DMS153 treated with DMSO at 0.1 percent for 48 hours (cell line): ENCODE data around the gene RGPD8.
A peak's percentile ranks its signal among the peaks of the same experiment; 100 is the strongest.
"Not testable (repeated sequence)": the region's sequence is repeated elsewhere in the genome, so short reads cannot be mapped to it uniquely, and the experiment has no call there.

Experiments
- DNase-seq: peaks from one replicate; lab custom pipeline; 2025; ENCODE audit not compliant: unreplicated experiment; lab: John Stamatoyannopoulos, UW

RGPD8 gene

DNA sequence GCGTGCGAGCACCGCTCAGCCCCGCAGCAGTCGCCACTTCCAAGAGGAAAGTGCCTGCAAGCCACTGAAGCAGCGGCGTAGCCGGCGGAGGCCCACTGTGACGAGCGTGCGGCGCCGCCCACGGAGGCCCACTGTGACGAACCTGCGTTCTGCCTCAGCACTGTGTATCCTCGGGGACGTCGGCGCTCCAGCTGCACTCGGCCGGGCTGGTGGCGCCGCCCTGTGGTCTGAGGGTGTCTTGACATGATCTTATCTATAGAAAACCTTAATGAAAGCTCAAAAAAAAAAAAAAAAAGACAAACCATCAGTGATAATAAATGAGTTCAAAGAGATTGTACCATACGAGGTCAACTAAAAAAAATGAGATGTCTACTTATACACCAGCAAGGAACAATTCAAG lies at the start of gene RGPD8:
Gene RGPD8 (minus strand): TSS at position 166 of the 400 bp plus-strand sequence. CDS start 192 bp downstream, outside the sequence.
- not testable (repeated sequence) for DNase-seq

DNA sequence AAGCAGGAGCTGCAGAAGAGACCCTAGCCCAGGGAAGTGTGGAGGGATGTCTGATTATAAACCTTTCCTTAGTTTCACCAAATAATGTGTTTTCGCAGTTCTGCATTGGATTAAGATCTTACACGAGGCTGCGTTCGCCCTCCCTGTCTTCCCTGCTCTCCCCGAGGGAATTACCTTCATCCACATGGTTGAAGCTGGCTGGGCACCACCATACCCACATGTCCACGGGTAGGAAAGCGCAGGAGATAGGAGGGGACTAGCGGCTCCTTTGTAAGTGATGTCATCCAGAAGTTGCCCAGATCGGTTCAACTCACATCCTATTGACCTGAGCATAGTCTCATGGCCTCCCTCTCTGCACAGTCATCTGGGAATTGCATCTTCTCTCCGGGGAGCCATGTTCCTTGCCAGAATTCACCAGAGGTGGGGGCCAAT lies 49.6 kb upstream of the RGPD8 start:
- DNase-seq = peak; percentile 15

DNA sequence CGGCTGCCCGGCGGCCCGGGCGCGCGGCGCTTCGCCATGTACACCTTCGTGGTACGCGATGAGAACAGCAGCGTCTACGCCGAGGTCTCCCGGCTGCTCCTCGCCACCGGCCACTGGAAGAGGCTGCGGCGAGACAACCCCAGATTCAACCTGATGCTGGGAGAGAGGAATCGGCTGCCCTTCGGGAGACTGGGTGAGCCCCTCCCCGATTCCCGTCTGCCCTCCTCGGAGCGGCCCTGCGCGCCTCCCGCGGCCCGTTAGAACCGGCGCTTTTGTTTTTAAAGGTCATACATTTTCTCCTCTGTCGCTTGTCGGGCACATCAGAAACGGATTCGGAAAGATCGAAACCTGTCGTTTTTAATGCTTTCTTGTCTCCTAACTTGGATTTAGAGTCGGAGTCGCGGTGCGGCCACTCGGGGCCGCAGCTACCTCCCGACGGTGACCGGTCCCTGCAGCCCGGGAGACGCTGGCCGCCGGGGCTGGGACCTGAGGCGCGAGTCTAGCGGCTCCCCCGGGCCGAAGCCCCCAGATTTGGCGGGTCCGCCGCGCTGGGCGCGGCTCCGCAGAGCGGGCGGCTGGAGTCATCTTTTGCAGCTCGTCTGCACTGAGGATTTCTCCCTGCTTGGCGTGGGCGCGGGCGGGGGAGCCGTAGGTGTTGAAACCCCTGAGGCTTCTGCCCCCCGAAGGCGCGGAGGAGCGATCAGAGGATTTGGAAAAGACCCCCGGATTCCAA lies 49.0 kb upstream of the RGPD8 start:
- peak; percentile 54 for DNase-seq

DNA sequence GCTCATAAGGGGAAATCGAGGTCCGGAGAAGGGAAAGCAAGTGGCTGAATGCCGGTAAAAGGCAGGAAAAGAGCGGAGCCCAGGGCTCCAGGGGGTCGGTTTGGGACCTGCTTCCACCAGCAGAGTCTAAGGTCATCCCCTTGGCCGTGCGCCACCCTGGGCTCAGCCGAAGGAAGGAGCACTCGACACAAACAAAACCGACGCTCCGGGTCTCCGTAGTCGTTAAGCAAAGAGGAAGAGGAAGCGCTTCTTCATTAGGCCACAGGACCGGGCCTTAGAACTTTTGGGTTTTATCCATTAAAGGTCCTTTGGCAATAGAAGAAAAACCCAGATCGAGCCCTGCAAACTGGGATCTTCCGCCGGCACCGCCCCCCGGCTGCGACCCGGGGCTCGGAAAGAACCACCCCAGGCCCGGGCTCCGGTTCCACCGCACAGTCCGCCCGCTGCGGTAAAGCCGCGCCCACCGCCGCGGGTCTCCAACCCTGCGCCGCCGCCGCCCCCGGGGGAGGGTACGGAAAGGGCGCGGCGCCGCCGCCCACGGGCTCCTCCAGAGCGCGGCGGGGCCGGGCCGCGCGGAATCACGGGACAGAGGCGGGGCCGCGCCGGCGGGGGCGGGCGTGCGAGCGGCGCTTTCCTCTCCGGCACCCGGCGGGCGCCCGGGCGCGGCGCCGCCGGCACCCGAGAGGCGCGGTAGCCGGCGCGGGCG lies 48.2 kb upstream of the RGPD8 start, which contains the start of gene TTL:
Gene TTL (plus strand): TSS at position 629 of the 706 bp plus-strand sequence. CDS start 189 bp downstream, outside the sequence.
- DNase-seq = peak; percentile 43

DNA sequence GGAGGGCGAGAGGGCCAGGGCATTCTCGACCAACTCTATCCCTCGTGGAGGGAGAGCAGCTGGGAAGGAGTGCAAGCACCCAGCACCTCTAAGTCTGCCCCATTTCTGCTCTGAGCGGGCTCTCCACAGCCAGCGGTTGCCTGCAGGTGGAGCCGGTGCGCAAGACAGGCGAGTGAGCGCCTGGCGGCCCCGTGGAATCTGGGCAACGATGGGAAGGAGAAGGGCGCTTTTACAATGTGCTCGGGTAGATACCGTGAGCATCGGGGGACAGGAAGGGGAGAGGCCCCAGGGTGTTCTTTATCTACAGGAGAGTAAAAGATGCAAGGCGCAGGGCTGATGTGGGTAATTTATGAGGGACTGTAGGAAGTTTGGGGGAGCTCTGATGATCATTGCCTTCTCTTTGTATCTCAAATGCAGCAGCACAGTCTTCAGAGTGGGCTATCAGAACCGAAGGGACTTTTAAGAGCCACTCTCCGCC lies 47.6 kb upstream of the RGPD8 start:
- peak; percentile 61 for DNase-seq

DNA sequence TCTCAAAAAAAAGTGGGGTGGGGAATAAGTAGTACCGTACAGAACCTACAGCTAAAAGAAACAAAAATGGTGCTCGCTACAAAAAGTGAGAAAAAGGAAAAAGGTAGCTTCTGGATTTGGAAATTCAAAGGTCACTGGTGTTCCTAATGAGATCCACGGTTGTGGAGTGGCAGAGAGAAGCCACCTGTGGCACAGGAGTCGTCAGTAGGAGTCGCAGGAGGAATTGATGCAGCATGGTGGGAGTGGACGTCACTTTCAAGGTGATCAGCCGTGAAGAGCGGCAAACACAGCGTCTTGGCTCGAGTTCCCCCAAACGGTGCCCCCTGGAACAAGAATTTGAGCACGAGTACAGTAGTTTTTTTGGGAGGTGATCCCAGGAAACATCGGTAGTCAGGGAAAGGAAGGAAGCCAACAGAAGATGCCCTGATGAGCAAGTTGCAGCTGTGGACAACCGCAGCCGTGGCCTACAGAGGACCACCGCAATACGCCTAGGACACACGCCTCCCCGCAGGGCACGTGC lies 47.1 kb upstream of the RGPD8 start:
- no peak for DNase-seq

DNA sequence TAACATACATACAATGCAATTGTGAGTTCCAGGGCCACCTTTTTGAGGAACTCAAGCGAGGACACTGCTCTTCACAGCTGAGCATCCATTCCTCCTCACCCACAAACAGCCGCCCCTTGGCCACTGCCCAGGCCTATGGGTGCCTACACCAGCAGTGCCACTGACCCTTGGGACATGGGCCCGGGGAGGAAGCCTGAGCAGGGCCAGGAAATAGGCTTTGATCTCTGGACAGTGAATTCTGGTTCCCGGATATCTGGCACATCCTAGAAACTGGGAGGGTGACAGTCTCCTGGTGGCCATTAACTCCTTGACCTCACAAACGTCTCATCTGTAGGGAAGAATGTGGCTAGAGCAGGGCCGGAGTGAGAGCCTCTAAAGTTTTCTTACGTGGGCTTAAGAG lies 43.0 kb upstream of the RGPD8 start:
- DNase-seq = no peak

DNA sequence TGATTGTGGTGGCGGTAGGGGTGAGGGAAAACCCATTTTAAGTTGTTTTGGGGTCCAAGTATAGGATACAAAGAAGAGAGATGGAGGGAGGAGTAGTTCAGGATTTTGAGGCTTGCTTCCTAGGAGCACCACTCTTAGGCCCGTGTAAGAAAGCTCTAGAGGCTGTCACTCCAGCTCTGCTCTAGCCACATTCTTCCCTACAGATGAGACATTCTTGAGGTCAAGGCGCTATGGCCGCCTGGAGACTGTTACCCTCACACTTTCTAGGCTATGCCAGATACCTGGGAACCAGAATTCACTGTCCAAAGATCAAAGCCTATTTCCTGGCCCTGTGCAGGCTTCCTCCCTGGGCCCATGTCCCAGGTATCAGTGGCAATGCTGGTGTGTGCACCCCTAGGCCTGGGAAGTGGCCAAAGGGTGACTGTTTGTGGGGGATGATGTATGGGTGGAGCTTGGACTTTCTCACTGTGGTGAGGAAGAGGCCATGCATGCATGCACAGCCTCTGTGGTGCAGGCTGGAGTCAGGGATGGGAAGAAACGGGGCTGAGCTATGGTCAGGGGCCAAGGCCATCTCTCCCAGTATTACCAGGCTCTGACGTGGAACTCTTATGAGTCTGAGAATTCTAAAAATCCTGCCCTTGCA lies 41.5 kb upstream of the RGPD8 start:
- DNase-seq = no peak

DNA sequence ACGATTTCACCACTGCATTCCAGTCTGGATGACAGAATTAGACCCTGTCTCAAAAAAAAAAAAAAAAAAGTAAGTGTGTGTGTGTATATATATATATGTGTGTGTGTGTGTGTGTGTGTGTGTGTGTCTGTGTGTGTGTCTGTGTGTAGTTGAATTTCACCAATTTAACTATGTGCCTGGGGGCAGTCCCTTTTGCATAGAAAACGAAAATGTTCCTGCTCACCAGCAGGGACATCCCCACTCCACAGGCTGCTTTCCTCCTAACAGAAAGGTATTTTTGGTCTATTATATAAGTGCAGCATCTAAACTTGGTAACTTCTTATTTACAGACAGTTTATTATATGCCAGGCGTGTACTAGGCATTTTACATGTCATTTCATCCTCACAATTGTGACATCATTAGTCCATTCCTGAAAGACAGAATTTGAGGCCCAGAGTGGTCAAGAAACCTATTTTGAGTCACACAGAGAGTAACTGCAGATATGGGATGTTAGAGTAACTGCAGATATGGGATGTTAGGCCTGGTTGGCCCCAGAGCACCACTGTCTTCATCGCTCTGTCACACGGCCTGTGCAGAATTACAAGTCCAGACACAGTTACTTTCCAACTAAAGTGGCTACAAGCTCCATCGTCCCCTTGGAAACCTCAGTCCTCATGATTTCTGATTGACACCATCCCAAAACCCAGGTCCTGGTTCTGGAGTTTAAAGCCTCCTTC lies 39.3 kb upstream of the RGPD8 start:
- DNase-seq = no peak

DNA sequence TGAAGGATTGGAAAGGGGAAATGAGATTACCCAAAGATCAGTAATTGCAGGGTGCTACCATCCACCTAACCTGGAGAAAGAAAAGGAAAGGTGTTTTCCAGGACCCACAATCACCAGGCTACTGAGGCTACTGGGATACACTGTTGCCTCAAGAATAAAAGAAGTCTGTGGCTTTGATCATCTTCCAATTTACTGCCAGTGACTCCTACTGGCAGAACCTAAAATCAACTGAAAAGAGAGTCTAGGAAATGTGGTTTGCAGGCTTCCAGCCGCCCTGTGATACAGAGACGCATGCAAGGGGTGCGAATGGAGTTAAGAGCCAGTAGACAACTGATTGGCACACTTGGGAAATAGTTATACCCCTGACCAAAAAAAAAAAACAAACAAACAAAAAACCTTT lies 31.9 kb upstream of the RGPD8 start:
- no peak for DNase-seq

DNA sequence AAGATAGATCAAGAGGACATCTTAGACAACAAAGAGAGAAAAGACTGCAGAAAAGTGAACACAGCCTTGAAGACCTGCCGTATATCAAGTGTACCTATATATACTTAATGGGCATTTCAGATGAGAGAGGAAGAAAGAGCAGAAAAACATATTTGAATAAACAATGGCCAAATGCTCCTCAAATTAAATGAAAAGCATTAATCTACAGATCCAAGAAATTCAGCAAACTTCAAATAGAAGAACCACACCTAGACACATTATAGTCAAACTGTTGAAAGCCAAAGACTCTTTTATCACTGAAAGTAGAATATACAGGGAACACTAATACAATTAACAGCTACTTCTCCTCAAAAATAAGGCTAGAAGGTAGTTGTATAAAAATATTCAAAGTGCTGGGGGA lies 29.8 kb upstream of the RGPD8 start:
- no peak for DNase-seq

DNA sequence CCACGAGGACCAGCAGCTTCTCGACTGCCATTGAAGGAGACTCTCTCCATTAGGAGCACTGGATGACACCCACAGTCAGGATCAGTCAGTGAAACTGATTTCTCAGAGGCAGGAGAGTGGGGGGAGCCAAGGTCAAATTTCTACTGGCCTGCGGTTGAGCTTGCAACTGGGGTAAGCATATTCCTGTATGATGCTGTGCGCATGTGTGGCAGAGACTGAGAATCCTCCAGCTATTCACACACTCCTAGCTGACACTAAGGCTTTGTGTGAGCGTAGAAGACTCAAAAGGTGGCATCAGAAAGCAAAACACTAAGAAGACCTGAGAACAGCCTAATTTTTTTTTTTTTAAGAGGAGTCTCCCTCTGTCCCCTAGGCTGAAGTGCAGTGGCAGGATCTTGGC lies 28.7 kb upstream of the RGPD8 start:
- no peak for DNase-seq

DNA sequence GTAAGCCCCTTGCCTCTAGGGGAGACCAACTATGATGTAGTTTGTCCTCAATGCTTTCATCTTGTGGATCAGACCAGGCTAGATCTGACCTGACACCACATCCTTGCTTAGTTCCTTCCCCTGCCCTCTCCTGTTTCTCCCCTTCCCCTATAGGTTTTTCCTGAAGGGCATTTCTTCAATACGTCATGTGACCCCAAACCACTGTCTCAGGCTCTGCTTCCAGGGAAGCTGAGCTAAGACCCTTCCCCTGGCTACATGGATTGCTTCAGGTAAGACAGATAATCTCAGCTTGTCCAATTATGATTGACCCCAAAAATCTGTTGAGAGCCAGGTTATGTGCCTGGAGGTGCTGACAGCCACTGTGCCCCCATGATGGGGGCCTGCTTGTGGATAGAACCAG lies 25.9 kb upstream of the RGPD8 start:
- no peak for DNase-seq

DNA sequence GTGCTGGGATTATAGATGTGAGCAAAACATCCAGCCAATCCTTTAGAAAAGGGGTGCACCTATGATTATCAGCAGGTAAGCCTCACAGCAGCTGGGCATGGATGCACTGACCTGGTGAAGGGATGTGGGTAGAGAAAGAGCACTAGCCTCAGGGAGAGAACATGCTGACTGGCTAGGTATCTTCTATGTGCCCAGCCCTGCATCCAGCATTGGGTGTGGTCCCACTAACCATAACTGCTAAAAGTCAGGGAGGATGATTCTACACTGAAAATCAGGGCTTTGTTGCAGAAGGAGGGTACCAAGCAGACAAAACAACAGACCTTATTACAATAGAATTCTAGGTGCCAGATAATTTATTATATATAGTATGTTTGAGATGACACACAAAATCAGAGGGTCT lies 21.1 kb upstream of the RGPD8 start:
- no peak for DNase-seq

DNA sequence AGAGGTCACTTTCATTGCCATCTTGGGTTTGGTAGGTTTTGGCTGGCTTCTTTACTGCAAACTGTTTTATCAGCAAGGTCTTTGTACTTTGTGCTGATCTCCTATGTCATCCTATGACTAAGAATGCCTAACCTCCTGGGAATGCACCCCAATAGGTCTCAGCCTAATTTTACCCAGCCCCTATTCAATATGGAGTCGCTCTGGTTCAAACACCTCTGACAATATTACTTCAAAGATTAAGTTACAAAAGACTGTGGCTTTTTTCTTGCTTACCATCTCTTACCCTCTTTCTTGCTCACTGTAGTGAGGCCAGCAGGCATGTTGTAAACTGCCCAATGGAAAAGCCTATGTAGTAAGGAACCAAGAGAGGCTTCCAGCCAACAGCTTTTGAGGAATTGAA lies 17.9 kb upstream of the RGPD8 start:
- no peak for DNase-seq

DNA sequence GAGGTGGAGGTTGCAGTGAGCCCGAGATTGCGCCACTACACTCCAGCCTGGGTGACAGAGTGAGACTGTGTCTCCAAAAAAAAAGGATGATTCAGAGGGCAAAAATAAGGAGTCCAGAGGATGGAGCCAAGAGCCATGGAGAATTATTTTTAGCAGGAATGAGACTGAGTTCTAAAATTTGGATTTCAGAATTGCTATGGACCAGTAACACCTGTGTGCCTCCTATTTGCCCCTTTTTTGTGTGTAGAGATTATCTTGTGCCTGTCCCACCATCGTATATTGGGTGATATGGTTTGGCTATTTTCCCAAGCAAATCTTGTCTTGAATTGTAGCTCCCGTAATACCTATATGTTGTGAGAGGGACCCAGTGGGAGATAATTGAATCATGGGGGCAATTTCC lies 16.4 kb upstream of the RGPD8 start:
- no peak for DNase-seq

DNA sequence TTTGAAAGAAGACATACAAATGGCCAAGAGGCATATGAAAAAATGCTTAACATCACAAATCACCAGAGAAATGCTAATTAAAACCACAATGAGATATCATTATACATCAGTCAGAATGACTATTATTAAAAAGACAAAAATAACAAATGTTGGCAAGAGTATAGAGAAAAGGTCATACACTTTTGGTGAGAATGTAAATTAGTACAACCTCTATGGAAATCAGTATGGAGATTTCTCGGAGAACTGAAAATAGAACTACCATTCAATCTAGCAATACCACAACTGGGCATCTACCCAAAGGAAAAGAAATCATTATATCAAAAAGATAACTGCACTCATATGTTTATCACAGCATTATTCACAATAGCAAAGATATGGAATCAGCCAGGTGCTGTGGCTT lies 10.8 kb upstream of the RGPD8 start:
- DNase-seq = not testable (repeated sequence)

DNA sequence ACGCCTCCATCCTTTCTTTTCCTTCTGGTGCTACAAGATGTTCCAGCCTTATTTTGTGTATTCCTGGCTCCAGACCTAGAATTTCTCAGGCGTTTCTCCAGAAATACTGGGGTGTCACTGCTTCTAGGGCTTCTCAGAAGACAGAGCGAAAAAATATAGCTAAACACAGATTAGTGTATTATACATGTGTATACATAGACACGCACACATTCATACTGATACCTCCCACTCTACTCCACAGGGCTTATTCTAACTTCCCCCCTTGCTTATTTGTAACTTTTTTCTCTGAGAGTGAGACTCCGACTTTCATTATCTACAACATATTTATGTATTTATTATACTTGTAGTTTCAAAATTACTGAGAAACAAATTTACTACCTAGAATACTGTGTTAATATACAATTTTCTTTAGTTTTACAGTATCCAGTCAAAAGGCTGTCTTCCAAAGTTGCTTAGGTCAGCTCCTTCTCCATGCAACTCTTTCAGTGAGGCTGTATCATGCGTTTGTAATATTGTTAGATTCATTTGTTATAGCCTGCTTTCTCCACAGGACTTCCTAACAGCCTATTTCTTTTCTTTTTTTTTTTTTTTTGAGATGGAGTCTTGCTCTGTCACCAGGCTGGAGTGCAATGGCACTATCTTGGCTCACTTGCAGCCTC lies 5.3 kb upstream of the RGPD8 start:
- DNase-seq = not testable (repeated sequence)

DNA sequence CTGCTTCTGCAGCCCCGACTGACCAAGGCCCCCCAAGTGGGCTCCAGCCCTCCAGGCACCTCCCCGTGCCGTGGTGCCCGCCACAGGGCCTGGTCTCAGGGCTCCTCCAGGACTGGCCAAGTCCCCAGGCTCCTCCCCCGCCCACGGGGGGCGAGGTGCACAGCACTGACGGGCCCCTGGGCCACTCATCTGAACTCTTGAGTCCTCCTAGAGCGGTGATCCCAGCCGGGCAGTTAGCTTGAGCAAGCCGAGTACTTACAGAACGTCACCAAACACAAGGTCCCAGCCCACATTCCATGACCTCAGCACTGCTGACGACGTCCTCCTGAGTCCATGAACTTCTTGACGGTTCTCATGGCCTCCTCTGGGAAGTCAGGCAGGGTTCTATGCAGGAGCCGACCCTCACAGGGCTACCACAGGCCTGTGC lies 4.0 kb upstream of the RGPD8 start:
- DNase-seq = not testable (repeated sequence)

DNA sequence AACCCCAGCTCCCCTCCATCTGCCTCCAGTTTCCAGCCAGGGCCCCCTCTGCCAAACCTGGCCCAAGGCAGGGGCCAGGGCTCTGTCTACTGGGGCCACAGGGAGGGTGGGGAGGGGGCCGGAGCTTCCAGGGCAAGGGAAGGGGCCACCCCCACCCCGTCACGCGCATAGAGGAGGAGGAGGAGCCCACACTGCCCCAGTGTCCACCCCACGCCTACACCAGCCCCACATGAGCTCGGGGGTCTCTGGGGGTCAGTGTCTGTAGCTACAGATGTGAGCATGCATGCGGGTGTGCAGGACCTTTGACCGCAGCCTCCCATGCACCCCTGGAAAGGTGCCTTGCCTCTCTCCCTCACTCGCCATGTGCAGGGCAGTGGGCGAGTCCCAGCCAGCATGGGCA lies 3.5 kb upstream of the RGPD8 start:
- not testable (repeated sequence) for DNase-seq
